Activated gamma-delta T cell treated with Interleukin-2 at 50 U/mL for 16 hours (primary cell): Measurements from ENCODE around the gene GALT.
"Not testable (repeated sequence)": the region's sequence is repeated elsewhere in the genome, so short reads cannot be mapped to it uniquely, and the experiment has no call there.

Experiments used
- DNase-seq: peaks from one replicate; pipeline ENCODE4 v3.0.0-alpha.2; 2020

The GALT gene

GRCh38 chr9:34627716-34628655 is 18.5 kb upstream of the GALT start:
- no peak for DNase-seq

GRCh38 chr9:34628656-34629490 is 17.6 kb upstream of the GALT start, which contains the start of gene ARID3C:
Gene ARID3C (minus strand): TSS chr9:34629066. CDS start chr9:34628014, 1,052 bp downstream.
- DNase-seq = peak; percentile 17

GRCh38 chr9:34629491-34629808 is 17.0 kb upstream of the GALT start:
- no peak for DNase-seq

GRCh38 chr9:34630402-34631154 is 15.9 kb upstream of the GALT start:
- no peak for DNase-seq

- DNase-seq = no peak
Measured at GRCh38 chr9:34633166-34633565, 13.3 kb upstream of the GALT start.

GRCh38 chr9:34633851-34634550 is 12.5 kb upstream of the GALT start:
- peak; percentile 73 for DNase-seq

- DNase-seq = no peak
Measured at GRCh38 chr9:34634551-34635248, 11.8 kb upstream of the GALT start.

GRCh38 chr9:34635556-34635955 is 10.9 kb upstream of the GALT start:
- no peak for DNase-seq

GRCh38 chr9:34636791-34637355 is 9.6 kb upstream of the GALT start:
- DNase-seq = no peak

GRCh38 chr9:34637356-34638137 is 8.9 kb upstream of the GALT start, which contains the start of gene SIGMAR1:
Gene SIGMAR1 (minus strand): TSS chr9:34637787. CDS start chr9:34637697, 90 bp downstream.
- DNase-seq = peak; percentile 92

- no peak for DNase-seq
Measured at GRCh38 chr9:34638138-34638445, 8.4 kb upstream of the GALT start.

- DNase-seq = not testable (repeated sequence)
Measured at GRCh38 chr9:34639322-34639721, 7.2 kb upstream of the GALT start.

- DNase-seq = no peak
Measured at GRCh38 chr9:34642679-34643078, 3.8 kb upstream of the GALT start.

- DNase-seq = no peak
Measured at GRCh38 chr9:34644766-34645314, 1.6 kb upstream of the GALT start.

- no peak for DNase-seq
Measured at GRCh38 chr9:34647084-34647403, 569 bp downstream of the GALT start.

GRCh38 chr9:34647651-34648050 is 1.2 kb downstream of the GALT start:
- DNase-seq = no peak

GRCh38 chr9:34648673-34649072 is 2.2 kb downstream of the GALT start:
- DNase-seq = no peak

GRCh38 chr9:34650816-34651215 is 4.3 kb downstream of the GALT start:
- DNase-seq = no peak

GRCh38 chr9:34651321-34651720 is 4.8 kb downstream of the GALT start:
- DNase-seq = no peak

- DNase-seq = no peak
Measured at GRCh38 chr9:34651876-34652601, 5.6 kb downstream of the GALT start, which contains the start of gene IL11RA. Gene IL11RA (plus strand): TSS chr9:34652185. CDS start chr9:34655218, 3,033 bp downstream.
